GM19452 (cell line): Measurements from ENCODE around the gene CKMT1A.
A peak's percentile ranks its signal among the peaks of the same experiment; 100 is the strongest.
"Not testable (repeated sequence)": the region's sequence is repeated elsewhere in the genome, so short reads cannot be mapped to it uniquely, and the experiment has no call there.

Experiments used
- ATAC-seq: cut with Tn5 transposase; IDR thresholded peaks from one replicate; pipeline ENCODE4 v1.9.1; 2021; ENCODE audit not compliant: unreplicated experiment

CKMT1A gene

DNA sequence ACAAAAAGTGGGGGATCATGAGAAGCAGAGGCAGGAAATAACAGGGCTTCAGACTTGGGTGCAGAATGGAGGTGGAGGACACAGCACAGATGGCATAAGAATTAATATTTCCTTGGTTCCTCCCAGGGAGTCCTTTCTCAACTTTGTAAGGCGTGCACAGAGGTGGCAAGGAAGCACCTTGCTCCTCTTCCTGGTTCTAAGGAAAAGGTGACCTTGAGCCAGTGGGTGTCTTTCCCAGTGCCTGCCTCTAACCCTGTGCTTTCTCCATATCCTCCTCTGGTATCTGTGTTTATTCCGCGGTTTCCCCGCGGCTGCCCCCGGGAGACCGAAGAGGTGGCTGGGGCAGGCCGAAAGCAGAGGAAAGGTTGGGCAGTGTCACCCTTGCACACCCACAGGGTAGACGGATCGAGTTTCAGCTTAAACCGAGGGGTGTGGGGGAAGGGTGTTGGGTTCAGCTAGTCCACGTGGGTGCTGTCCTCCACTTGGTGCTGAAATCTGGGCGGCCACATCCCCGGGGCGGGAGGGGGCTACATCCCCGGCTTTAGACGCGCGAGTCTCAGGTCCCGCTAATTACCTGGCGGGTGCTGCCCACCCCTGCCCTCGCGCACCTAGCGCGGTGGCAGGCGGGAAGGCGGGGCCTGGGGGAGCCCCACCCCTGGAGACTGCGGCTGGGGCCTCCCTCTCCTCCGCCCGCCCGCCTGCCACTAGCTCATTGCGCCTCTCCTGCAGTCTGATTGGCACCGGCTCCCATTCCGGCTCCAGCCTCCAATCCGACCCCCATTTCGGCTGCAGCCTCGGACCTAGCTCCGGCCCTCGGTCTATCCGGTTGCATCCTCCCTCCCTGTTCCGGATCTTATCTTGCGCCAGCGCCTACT, at the start of gene CKMT1A:
TSS of gene CKMT1A (plus strand) at position 712 of the 875 bp plus-strand sequence. CDS start 192 bp downstream, outside the sequence.
- ATAC-seq, result not testable (repeated sequence)

DNA sequence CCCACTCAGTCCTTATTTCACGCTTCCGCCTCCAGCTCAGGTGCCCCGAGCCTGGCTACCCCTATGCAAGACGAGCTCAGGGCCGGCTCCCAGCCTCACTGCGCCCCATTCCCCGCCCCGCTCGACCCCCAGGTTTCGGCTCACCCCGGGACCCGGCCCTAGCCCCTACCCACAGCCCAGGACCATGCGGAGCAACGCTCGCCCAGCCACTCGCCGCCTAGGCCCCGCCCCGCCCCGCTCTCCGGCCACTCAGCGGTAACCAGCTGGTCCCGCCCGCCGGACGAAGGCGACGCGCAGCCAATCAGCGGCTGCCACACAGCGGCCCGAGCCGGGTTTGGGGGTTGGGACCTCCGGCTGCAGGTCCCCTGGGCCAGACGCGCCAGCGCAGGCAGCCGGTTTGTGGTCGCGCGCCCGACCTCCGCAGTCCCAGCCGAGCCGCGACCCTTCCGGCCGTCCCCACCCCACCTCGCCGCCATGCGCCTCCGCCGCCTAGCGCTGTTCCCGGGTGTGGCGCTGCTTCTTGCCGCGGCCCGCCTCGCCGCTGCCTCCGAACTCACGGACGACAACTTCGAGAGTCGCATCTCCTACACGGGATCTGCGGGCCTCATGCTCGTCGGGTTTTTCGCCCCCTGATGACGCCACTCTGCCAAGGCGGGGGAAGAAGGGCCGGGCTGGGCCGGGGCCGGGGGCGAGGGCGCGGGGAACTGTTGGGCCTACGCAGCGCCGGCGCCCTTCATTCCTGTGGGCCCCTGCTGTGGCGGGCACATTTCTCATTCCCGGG, 44.8 kb upstream of the CKMT1A start, which contains the start of gene CATSPER2:
TSS of gene CATSPER2 (minus strand) at position 196 of the 781 bp plus-strand sequence. CDS start 783 bp downstream, outside the sequence.
- no peak for ATAC-seq

DNA sequence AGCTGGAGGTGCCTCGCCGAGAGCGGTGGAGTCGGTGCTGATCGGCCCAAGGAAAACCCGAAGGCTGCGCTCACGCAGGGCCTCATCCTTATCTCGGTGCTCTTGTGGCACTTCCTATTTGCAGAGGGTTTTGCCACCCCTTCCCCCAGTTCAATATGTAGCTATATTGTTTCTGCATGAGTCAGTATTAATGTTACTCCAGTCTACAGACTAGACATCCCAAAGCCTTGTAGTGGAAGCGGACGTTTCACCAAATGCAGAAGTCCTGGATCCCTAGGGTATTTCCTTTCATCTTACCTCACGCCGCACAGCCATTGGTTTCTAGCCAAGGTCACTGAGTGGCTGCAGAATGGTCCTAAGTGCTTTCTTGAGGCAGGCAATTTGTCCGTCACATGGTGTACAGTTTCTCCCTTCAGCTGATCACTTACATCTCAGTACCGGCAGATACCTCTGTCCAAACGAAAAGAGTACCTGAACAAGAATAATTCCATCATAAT, 44.2 kb upstream of the CKMT1A start:
- ATAC-seq, result not testable (repeated sequence)

DNA sequence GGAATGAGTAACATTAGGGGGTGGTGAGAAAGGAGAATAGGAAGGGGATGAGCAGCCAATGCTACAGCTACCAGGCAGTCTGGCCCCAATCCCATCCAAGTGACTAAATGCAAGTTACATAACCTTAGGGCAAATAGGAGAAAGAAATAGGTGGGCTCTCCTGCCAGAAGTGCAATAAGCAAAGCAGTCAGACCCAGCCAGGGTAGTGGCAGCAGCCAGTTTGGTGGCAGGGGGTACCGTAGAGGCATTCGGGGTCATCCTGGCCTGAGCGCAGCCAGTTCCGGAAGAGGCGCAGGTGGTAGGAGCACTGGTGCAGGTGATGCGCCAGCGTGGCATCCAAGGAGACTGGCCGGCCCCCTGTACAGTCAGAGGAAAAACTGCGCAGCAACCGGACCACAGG, 33.9 kb upstream of the CKMT1A start:
- ATAC-seq, result not testable (repeated sequence)

DNA sequence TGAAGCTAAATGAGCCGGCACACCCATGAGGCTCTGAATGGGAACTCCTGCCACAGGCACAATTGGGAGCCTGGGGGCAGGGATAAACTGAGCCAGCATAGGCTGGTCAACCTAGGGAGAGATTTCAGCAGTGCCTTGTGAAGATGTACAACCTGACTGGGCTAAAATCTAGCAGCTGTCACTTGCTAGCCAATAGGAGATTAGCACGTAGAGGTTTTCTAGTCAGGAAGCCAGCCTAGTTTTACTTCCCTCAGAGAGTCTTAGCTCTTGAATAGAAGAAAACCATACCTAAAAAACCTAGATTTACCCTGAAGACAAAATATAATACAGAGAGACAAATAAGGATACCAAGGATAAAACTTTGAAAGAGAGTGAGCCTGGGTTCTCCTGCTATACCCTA, 31.4 kb upstream of the CKMT1A start:
- ATAC-seq, result not testable (repeated sequence)

DNA sequence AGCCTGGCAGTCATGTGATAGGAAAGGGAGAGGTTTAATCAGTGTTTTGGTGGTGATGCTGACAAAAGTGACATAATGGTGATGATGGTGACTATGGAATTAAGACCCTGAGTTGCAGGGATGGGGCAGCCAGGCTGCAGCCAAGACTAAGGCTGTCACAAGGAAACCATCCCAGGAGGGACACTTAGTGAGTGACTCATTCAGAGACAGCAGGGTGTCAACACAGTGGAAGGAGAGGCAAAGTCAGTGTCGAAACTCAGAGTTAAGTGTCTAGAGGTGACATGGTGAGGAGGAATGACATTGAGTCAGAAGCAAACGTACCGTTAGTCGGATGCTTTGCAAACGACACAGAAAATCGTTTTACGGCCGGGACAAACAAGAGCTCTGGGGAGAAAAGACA, 30.3 kb upstream of the CKMT1A start:
- not testable (repeated sequence) for ATAC-seq

DNA sequence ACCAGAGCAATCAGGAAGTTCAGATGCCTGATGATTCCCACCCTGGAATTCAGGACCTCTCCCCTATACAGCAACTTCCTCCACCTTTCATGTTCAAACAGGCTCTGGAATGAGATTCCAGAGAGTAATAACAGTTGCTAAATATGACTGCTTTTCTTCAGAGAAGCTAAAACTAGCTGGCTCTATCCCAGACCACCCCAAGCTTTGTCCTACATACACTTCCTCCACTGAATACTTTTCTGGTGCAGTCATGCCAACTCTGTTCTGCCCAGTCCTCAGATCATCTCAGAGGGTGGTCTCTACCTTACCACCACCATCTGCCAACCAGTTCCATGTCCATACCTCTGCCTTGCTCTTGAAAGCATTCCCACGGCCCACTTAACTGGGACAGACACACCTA, 27.5 kb upstream of the CKMT1A start:
- ATAC-seq, result not testable (repeated sequence)

DNA sequence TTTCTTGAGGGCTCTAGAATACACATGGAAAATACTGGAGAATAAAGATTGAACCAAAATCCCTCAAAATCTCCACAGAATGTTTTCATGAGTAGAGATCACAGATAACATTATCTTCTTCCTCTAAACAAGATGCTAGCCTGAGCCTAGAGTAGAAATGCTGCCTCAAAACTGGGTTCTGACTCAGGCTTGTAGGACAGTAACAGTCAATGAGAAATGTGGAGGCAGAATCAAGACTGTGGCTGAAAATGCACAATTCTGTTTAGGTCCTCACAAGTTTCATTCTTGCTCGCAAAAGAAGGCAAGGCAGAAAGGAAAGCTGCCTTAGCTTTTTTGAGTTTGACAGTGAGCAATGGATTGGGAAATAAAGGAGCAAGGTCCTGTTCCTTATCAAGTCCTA, 19.5 kb upstream of the CKMT1A start:
- not testable (repeated sequence) for ATAC-seq

DNA sequence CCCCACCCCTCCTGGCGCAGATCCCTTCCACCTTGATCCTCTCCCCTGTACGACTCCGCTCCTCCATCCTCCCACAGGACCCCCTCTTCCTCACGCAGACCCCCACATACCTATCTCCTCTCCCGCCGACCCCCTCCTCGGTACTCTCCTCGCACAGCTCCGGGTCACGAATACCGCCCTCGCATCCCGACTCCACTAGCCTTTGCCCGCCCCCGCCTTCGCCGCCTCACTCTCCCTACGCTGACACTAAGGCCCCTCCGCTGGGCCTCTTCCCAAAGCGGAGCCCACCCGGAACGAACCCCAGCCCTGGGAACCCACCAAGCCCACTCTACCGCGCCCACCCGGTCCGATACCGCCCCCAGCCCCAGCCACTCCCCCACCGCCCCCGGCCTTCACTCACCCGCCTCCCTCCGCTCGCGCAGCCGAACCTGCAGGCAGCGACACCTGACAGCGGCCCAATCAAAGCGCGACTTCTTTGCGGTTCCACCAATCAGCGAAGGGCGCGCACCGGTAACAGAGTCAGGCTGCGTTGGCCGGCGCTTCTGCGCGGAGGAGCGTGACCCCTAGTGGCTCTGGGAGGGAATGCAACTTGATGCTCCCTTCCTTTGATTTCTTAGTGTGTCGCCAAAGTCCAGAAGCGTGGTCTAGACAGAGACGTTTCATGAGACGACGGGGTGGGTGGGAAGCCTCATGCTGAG, 3.9 kb upstream of the CKMT1A start:
- peak; percentile 94 for ATAC-seq

DNA sequence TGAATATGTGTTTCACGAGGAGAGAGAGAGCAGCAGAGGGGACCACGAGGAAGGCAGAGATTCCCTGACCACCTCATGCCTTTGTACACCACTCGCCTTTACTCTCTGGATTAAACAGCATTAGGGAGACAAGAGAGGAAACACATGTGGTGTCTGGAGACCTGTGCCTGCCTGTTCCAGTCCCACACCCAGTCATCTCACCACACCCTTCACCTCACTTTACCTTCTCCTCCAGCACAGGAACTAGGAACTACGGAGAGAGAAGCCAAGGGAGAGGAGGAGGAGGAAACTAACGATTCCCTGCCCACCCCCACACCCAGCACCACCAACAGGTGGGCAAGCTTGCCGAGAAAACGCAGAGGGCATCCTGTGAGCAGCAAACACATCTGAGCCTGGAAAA, 980 bp upstream of the CKMT1A start:
- ATAC-seq, result not testable (repeated sequence)

DNA sequence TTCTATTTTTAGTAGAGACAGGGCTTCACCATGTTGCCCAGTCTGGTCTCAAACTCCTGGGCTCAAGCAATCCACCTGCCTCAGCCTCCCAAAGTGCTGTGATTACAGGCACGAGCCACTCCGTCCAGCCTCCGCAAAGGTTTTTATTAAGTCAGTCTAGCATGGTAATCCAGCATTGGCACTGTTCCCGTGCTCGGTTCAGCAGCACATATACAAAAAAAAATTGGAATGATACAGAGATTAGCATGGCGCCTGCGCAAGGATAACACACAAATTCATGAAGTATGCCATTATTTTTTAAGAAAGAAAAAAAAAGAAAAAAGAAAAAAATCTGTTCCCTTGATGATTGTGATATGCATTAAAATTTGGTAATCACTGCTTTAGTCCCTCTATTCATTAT, 8.5 kb downstream of the CKMT1A start:
- ATAC-seq, result no peak

DNA sequence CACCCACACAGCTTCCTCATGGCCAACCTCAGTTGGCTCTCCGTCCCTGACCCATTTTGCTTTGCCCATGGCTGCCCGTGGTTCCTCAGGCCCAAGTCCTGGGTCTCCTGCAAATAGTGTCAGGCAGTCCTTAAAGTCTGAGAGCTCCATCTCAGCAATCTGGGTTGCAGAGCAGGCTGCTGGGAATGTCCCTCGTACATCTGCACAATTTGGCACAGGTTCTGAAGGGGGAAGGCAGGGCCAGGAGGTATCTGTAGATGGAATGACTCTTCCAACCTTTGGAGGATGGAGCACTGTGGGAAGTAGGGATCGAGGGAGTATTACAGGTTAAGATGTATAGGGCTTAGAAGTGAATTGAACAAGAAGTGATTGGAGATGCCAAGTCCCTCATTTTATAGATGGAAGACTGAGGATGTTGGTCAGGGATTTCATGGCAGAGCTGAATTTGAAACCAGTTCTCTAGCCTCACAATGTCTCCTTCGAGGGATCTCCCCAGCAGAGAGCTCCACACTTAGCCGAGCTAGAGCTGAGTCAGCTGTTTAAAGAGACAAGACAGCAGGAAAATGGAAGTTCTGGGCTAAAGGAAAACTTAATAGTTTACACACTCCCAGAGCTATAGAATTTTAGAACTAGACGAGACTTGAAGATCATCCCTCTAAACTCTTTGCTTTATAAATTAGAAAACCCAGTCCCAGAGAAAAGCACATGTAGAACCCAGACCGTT, 9.2 kb downstream of the CKMT1A start:
- no peak for ATAC-seq

DNA sequence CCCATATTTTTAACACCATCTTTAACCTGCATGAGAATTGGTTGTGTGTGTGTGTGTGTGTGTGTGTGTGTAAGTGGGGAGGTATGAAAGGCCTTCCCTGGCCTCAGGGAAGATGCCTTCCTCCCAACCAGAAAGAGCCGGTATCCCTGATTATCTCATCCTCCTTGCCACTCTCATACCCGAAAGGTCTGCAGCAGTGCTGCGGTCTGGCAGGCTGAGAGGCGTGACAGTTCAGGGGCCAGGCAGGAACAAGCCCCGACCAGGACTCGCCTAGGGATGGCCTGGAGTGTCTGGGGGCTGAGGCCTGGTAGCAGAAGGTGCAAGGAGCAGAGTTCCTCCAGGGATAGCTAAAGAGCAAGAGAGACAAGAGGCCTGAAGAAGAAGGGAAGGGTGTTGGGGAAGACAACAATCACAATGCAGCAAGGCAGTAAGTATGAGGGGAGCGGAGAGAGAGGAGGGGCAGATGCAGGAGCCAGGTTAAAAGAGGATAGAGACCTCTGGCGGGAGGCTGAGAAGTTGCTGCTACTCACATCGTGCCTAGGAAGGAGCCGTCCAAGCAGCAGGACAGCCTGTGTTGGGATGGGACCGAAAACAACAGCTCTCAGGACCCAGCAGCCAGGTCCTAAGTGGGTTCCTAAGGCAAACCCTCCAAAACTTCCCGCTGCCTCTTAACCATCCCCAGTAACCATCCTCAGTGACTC, 16.9 kb downstream of the CKMT1A start:
- not testable (repeated sequence) for ATAC-seq

DNA sequence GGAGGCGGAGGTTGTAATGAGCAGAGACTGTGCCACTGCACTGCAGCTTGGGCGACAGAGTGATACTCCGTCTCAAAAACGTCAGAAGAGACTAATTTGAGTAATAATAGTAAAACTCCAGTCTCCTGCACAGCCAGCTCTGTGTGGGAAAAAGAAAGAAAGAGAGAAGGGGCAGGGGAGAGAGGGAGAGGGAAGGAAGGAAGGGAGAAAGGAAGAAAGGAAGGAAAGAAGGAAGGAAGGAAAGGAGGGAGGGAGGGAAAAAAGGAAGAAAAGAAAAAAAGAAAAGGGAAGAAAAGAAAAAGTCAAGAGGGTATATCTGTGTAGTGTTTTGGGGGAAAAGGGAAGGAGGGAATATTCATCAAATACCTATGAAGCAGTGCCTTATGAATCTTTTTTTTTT, 29.5 kb downstream of the CKMT1A start:
- ATAC-seq, result no peak

DNA sequence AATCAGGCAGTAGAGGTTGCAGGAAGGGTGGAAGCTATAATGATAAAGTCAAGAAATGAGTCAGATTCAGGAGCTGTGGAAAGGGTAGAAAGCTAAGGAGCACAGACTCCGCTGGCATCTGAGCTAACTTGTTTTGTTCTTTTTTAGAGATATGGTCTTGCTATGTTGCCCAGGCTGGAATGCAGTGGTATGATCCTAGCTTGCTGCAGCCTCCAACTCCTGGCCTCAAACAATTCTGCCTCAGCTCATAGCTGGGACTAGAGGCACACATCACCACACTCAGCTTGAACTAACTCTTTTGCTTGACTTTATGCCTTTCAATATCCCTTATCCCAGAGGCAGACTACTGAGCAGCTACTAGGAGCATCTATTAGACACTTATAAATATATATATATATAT, 32.6 kb downstream of the CKMT1A start:
- ATAC-seq, result not testable (repeated sequence)

DNA sequence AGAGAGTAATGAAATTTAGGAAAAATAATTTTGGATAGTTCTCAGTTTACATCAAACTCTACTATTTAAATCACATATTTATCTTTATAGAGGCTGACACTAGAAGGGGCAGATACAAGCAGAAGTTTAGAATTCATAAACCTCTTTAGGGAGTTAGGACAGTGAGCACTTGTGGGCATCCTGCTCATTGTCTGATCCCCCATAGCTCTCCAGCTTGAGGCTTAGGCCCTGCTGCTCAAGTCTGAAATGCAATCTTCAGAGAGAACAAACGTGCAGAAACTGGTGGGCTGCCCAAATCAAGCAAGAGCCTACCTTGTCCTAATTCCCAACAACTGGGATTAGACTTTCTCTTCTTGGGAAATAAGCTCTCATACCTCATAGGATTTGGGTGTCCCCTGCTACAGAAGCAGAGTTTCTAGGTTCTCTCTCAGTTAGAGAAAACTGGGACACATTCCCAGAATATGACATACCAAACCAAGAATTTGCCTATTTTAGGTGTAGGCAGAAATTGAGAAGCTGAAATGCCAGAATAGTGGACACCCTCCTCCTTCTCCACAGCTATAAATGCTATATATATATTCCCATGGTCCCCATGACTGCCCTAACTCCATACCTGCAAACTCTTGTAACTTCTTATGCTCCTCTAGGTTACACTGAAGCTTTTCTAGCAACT, 34.5 kb downstream of the CKMT1A start:
- ATAC-seq, result not testable (repeated sequence)

DNA sequence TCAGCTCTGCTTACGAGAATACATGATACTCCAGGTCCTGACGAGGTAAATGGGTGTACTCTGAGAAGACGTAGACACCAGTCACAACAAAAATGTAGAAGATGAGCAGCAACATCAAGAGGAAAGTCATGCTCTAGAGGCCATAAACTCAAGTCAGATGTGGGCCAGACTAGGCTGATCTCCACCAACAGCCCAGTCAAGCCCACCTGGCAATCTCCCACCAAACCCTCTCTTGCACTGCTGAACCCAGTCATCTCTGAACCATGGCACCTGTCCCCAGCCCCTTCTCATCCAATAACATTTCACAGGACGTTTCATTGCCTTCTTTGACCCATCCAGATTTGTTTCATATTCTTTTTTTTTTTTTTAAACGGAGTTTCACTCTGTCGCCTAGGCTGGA, 41.8 kb downstream of the CKMT1A start:
- ATAC-seq, result peak; percentile 49

DNA sequence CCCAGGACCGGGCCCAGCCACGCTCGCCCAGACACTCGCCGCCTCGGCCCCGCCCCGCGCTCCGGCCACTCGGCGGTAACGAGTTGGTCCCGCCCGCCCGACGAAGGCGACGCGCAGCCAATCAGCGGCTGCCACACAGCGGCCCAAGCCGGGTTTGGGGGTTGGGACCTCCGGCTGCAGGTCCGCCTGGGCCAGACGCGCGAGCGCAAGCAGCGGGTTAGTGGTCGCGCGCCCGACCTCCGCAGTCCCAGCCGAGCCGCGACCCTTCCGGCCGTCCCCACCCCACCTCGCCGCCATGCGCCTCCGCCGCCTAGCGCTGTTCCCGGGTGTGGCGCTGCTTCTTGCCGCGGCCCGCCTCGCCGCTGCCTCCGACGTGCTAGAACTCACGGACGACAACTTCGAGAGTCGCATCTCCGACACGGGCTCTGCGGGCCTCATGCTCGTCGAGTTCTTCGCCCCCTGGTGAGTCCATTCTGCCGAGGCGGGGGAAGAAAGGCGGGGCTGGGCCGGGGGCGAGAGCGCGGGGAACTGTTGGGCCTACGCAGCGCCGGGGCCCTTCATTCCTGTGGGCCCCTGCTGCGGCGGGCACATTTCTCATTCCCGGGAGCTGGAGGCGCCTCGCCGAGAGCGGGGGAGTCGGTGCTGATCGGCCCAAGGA, 52.7 kb downstream of the CKMT1A start, which contains the start of gene PDIA3:
TSS of gene PDIA3 (plus strand) at position 194 of the 658 bp plus-strand sequence. CDS start at position 296, 102 bp downstream.
- ATAC-seq, result peak; percentile 77
